GM08714 (cell line): ENCODE results near the gene PER3.
"Not testable (repeated sequence)": the region's sequence is repeated elsewhere in the genome, so short reads cannot be mapped to it uniquely, and the experiment has no call there.

Source experiments
- H3K4me3 ChIP-seq: fragments of 200-500 bp; sonication (Bioruptor generic); 2 replicates; pipeline ENCODE4 v1.5.1; 2014; ENCODE audit warnings: mild to moderate bottlenecking, low read length, inconsistent platforms
- ZNF274 ChIP-seq: IDR thresholded peaks from 2 replicates; pipeline ENCODE4 v1.6.1; 2012; ENCODE audit warnings: mild to moderate bottlenecking, low read depth, low read length

The PER3 gene

DNA sequence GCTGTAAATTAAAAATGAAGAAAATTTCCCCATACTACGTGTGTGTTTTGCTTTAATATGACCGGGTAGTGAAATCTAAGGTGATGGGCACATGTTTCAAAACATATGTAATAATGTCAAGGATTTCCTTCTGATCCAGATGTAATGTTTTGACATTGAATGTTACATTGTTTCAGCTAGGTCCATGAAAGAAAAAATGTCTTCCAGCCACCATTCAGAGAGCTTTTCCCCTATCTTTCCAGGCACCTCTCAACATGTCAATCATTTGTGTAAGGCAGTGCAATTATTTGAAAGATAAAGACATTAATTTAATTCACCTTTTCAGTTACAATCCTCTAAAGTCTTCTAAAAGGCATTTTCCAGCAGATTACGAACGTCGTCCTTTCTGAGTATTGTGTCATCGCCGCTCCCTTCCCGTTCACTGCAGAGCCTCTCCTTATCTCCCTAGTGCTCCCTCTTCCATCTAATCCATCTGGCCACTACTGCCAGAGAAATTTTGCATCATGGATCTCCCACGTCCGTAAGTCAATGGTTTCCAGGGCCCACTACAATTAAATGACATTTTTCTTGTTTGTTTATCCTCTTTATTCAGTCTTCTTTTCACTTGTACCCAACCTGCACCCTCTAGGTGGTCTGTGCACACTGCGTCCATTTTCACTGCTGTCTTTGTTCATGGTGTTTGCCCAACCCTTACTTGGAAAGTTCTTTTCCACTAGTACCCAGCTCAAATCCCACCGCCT lies 14.2 kb upstream of the PER3 start:
- TF ChIP-seq ZNF274, result no peak

GRCh38 chr1:7770669-7770996 lies 13.5 kb upstream of the PER3 start:
- H3K4me3 ChIP-seq, result peak overlapping the region; percentile 94
- TF ChIP-seq ZNF274, result no peak

More for the DNA sequence above, 14.2 kb upstream of the PER3 start:
- H3K4me3 ChIP-seq, result no peak overlapping the region

DNA sequence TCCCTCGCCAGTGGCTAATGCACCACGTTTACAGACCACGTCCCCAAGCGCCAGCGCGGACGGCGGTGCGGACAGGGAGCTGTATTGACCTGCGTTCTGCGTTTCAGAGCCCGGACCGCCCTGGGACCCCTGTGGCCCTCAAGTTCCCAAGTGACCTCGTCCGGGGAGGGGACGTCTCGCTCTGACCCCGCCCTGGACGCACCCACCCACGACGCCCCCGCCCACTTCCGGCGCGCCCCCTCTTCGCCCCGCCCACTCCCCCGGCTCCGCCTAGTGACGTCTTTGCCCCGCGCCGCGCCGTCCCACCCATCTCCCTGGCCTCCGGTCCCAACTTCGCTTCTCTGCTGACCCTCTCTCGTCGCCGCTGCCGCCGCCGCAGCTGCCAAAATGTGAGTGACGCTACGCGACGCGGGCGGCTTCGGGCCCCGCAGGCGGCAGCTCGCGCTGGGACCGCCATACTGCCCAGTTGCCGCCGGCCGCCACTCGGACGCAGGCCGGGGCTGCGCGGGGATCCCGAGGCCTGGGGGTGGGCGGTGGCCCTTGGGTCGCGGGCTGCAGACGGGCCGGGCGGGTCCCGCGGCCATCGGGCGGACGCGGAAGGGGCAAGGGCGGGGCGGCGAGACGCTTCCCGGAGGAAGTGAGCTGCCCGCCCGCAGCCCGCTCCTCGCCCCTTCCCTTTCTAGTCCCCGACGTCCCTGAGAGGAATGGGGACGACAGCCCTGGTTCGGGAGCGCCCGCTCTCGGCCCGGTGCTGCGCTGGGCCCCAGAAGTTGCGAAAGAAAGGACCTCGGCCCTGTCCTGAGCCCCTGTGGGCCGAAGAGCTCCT lies 12.9 kb upstream of the PER3 start, which contains the start of gene VAMP3:
Gene VAMP3 (plus strand): TSS at position 300 of the 826 bp plus-strand sequence. CDS start 88 bp downstream, at position 388.
- no peak for TF ChIP-seq ZNF274
- H3K4me3 ChIP-seq, result peak within 1 kb of the TSS; percentile 97

- TF ChIP-seq ZNF274, result no peak
Observed at GRCh38 chr1:7771823-7772299, 12.2 kb upstream of the PER3 start.

DNA sequence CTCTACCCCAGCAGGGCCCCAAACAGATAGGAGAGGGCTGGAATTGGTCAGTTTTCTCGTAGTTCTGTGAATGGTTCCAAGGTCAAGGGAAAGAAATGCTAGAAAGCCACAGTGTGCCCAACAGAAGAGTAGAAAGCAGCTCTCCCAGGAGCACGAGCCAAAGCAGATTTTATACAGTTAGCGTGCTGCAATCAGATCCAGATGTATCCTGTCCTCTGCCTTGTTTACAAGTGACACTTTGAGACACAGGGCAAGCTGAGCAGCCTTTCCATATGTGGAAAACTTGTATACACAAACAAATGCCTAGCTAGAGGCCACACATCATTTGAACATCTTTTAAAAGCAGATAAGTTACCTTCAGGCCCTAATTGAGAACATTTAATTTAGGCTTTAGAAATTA lies 6.5 kb upstream of the PER3 start:
- no peak for TF ChIP-seq ZNF274

More at GRCh38 chr1:7771823-7772299, 12.2 kb upstream of the PER3 start:
- peak overlapping the region; percentile 97 for H3K4me3 ChIP-seq

DNA sequence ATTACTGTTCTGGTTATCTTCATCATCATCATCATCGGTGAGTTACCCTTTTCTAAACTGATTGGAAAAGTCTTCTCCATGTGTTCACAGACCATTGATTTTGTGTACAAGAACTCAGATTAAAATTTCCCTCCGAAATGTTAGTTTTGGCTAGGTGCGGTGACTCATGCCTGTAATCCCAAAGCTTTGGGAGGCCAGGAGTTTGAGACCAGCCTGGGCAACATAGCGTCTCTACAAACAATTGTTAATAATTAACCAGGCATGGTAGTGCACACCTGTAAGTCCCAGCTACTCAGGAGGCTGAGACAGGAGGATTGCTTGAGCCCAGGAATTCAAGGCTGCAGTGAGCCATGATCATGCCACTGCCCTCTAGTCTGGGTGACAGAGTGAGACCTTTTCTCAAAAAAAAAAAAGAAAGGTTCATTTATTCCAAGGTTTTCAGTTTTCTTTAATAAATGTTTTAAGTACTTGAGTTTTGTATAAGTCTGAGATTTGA lies 5.9 kb upstream of the PER3 start:
- no peak overlapping the region for H3K4me3 ChIP-seq
- no peak for TF ChIP-seq ZNF274

More for the DNA sequence above, 6.5 kb upstream of the PER3 start:
- H3K4me3 ChIP-seq, result no peak overlapping the region

DNA sequence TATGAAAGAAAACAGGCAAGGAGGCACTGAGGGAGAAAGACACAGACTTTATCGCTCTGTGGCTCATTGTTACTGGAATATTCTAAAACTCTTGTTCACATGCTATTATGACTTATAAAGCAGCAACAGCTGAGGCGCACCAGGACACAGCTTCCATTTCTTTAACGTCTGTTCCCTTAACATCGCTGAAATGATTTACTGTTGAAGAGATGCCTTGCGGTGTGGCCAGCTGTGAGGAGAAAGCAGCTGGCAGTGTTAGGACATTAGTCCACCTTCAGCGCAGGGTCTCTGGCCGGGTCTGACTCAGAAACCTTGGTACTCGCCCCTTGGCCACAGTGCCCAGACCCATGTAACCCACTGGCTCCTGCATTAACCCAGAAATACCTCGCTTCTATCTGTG lies 3.1 kb upstream of the PER3 start:
- no peak overlapping the region for H3K4me3 ChIP-seq
- no peak for TF ChIP-seq ZNF274

GRCh38 chr1:7781501-7781900 lies 2.6 kb upstream of the PER3 start:
- TF ChIP-seq ZNF274, result no peak
- no peak overlapping the region for H3K4me3 ChIP-seq

DNA sequence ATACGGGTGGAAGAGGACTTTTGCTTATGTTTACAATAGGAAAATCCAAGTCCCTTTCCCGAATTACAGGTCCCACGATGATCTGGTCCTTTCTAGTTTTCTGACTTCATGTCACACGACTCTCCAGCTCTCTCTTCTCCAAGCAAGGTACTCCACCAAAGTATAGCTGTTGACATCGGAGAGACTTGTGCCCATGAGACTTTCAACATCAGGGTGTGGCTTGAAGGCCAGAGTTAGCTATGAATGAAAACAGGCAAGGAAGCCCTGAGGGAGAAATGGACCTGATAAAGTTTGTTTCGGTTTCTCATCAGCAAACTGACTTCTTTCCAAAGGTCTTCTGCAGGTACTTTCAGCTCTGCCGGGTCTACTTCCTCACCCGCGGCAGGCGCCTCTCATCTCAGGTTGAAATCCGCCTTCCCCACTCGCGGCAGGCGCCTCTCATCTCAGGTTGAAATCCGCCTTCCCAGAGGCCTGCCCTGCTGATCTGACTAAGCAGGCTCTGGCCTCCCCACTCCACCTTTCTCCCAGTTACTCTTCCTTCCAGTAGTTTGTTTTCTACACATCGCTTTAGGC lies 2.1 kb upstream of the PER3 start:
- no peak for TF ChIP-seq ZNF274
- H3K4me3 ChIP-seq, result no peak overlapping the region; the same call in 1 of the 2 replicates

DNA sequence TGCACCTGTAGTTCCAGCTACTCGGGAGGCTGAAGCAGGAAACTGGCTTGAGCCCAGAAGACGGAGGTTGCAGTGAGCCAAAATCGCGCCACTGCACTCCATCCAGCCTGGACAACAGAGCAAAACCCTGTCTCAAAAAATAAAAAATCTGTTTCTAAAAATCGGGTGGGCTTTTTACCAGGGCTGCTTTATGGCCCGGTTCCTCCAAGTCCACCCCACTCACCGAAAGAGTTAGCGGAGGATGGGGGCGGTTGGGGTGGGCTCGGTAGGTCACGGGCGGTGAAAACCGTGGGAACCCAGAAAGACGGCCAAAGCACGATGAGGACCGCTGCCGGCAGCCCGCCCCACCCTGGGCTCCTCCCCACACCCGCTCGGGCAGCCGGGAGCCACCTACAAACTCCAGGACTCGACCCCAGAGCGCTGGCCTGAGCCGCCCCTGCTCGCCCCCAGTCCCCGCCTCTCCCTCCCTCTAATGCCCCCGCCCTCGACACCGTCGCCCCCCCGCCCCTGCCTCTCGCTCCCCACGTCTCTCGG lies 846 bp upstream of the PER3 start:
- TF ChIP-seq ZNF274, result no peak
- H3K4me3 ChIP-seq, result peak overlapping the region; percentile 54; the same call in 1 of the 2 replicates

DNA sequence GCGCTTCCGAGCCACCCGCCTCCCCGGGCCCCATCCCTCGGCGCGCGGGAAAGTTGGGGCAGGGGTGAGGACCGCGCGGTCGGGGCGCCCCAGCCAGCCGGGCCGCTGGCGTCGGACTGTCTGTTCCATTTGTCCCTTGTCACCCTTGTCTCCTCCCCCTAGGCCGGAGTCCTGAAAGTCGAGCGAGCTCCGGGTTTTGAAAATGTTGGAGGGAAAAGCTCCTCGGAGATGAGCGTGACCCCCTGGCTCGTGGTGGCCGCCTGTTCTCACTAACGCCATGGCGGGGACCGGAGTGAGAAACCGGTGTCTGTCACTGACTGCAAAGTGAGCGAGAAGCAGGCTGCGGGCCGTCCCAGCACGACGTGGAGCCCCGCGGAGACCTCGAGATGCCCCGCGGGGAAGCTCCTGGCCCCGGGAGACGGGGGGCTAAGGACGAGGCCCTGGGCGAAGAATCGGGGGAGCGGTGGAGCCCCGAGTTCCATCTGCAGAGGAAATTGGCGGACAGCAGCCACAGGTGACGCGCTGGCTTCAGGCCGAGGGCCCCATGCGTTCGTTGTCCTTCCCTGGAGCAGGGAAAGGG lies 491 bp downstream of the PER3 start:
- no peak overlapping the region; the same call in 1 of the 2 replicates for H3K4me3 ChIP-seq
- no peak for TF ChIP-seq ZNF274

DNA sequence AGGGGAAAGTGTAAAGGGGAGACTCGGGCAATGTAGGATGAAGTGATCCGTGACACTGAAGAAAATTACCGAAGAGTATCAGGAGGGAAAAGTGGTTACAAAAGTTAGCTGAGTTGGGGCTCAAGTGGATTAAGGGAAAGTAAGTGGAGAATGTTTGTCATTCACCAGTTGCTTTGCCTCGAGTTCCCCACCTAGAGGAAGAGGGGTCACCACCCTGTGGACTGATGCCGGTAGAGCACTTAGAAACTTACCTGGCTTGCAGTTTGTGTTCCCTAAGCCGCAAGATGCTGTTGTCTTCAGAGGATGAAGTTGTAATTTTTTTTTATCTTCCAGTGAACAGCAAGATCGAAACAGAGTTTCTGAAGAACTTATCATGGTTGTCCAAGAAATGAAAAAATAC lies 1.0 kb downstream of the PER3 start:
- no peak for TF ChIP-seq ZNF274
- H3K4me3 ChIP-seq, result no peak overlapping the region

DNA sequence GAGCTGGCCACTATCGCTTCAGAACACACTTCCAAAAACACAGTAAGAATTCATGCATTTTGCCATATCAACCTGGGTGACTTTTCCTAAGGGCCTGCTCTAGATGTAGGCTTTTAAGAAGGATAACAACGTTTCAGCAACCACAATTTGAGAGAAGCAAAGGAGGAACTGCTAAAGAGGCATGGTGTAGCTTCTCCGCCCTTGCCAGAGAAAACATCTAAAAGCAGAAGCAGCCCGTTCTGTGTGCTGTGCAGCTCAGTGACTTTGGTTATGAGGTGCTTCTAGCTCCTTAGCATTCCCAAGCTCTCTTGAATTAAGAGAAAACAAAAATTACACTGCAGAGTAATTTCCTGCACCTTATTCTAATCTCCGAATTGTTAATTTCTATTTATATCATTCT lies 2.7 kb downstream of the PER3 start:
- no peak overlapping the region for H3K4me3 ChIP-seq
- no peak for TF ChIP-seq ZNF274

DNA sequence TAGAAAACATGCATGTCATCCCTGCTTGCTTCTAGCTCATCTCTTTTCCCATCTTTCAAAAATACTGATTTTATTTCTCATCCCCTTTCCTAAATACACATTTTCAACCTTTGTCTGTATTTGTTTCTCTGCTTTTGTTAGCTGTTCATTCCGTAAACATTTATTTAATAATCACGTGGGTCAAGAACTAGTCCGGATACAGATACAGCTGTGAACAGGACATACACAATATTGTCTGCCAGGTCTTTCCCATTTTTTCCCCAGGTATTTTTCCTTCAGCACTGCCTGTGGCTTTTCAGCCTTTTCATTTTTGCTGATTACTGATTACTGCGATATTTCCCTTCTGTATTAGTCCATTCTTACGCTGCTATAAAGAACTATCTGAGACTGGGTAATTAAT lies 5.7 kb downstream of the PER3 start:
- no peak for TF ChIP-seq ZNF274
- no peak overlapping the region for H3K4me3 ChIP-seq

- H3K4me3 ChIP-seq, result not testable (repeated sequence)
Observed at GRCh38 chr1:7791027-7791426, 6.9 kb downstream of the PER3 start.
